ENCODE results near the gene RFX2. TPM values are rescaled to one million over a fixed set of nuclear protein-coding genes. Genes with fewer than 3 reads are reported as not detected.

Gene RFX2
- total RNA-seq, 6 experiments from 2014 or later = 1.6 to 2.9 (median 1.9) TPM

- no peak overlapping the region for H3K27ac ChIP-seq
- no peak for TF ChIP-seq POLR2A (IDR thresholded peaks at IDR 0.05)
- no peak overlapping the region for H3K4me3 ChIP-seq
- 95% methylated on average over 16 of the region's 27 CpGs for WGBS (ENCODE audit: insufficient coverage, low coverage, low lambda C conversion rate, missing lambda C conversion rate)
- no peak for ATAC-seq
- no peaks in the 10 kb centered on the region for H3K27me3 ChIP-seq
- no peaks in the 10 kb centered on the region for H3K4me1 ChIP-seq
- no peaks in the 10 kb centered on the region for H3K9me3 ChIP-seq
- intact Hi-C loops (cut with DNase I) = loop anchor here in 1 of 2 donors (5.0 kb wide), 1 partner anchor 90 kb away; no protein-coding TSS in a partner anchor
- DNase-seq = peak in 2 of 3 donors; percentile 3 to 33
- no peaks in the 10 kb centered on the region for H3K36me3 ChIP-seq
These were observed 68.3 kb downstream of the RFX2 start for GRCh38 chr19:6041991-6042481.

- H3K36me3 ChIP-seq = no peaks in the 10 kb centered on the region
- no peaks in the 10 kb centered on the region for H3K9me3 ChIP-seq
- no peak overlapping the region for H3K4me3 ChIP-seq
- 100% methylated on average over 1 of the region's 5 CpGs for WGBS (ENCODE audit: insufficient coverage, low coverage, low lambda C conversion rate, missing lambda C conversion rate)
- no peaks in the 10 kb centered on the region for H3K4me1 ChIP-seq
- no peak for TF ChIP-seq CTCF (IDR thresholded peaks at IDR 0.05)
- TF ChIP-seq POLR2A (IDR thresholded peaks at IDR 0.05) = no peak
- intact Hi-C loops (cut with DNase I) = loop anchor here in 1 of 2 donors (5.0 kb wide), 1 partner anchor 91 kb away; no protein-coding TSS in a partner anchor
- DNase-seq = peak in 1 of 3 donors; percentile 2
- ATAC-seq = no peak
- no peak overlapping the region for H3K27ac ChIP-seq
- no peaks in the 10 kb centered on the region for H3K27me3 ChIP-seq
These were observed 69.2 kb downstream of the RFX2 start for GRCh38 chr19:6041071-6041470.

GRCh38 chr19:6039566-6040225 is 70.6 kb downstream of the RFX2 start:
- Histone ChIP-seq H3K36me3 (no peaks in the 10 kb centered on the region), H3K4me1 (no peaks in the 10 kb centered on the region), H3K27ac (no peak overlapping the region), H3K4me3 (no peak overlapping the region), H3K9me3 (no peaks in the 10 kb centered on the region), H3K27me3 (no peaks in the 10 kb centered on the region)
- intact Hi-C loops (cut with DNase I) = loop anchor here in 1 of 2 donors (5.0 kb wide), 1 partner anchor 93 kb away; no protein-coding TSS in a partner anchor
- TF ChIP-seq CTCF (IDR thresholded peaks at IDR 0.05) (no peak), POLR2A (IDR thresholded peaks at IDR 0.05) (no peak)
- peak in 2 of 3 donors; percentile 5 to 35 for DNase-seq
- 93% methylated on average over 9 of the region's 31 CpGs for WGBS (ENCODE audit: insufficient coverage, low coverage, low lambda C conversion rate, missing lambda C conversion rate)
- ATAC-seq = peak in 1 of 4 donors; percentile 16

GRCh38 chr19:6038634-6039405 is 71.5 kb downstream of the RFX2 start:
- Histone ChIP-seq H3K27me3 (no peaks in the 10 kb centered on the region), H3K27ac (no peak overlapping the region), H3K4me1 (no peaks in the 10 kb centered on the region), H3K4me3 (no peak overlapping the region), H3K36me3 (no peaks in the 10 kb centered on the region), H3K9me3 (no peaks in the 10 kb centered on the region)
- intact Hi-C loops (cut with DNase I) = no loop called here
- TF ChIP-seq POLR2A (IDR thresholded peaks at IDR 0.05) (no peak), CTCF (IDR thresholded peaks at IDR 0.05) (no peak)
- ATAC-seq = no peak
- DNase-seq = no peak
- WGBS (ENCODE audit: insufficient coverage, low coverage, low lambda C conversion rate, missing lambda C conversion rate) = 57% methylated on average over 5 of the region's 5 CpGs

- Histone ChIP-seq H3K27ac (no peak overlapping the region), H3K27me3 (no peaks in the 10 kb centered on the region), H3K4me1 (no peaks in the 10 kb centered on the region), H3K4me3 (no peak overlapping the region), H3K9me3 (no peaks in the 10 kb centered on the region), H3K36me3 (no peaks in the 10 kb centered on the region)
- 84% methylated on average over 3 of the region's 3 CpGs for WGBS (ENCODE audit: insufficient coverage, low coverage, low lambda C conversion rate, missing lambda C conversion rate)
- intact Hi-C loops (cut with DNase I) = no loop called here
- TF ChIP-seq POLR2A (IDR thresholded peaks at IDR 0.05) (no peak), CTCF (IDR thresholded peaks at IDR 0.05) (no peak)
- DNase-seq (peak in 1 of 3 donors; percentile 2), ATAC-seq (no peak)
These were observed 75.3 kb downstream of the RFX2 start for GRCh38 chr19:6035026-6035425.

Data from right lobe of liver (tissue), 6 donors.